CD1c-positive myeloid dendritic cell (primary cell): Measurements from ENCODE around the gene MCF2L2.
"Not testable (repeated sequence)": the region's sequence is repeated elsewhere in the genome, so short reads cannot be mapped to it uniquely, and the experiment has no call there.

Source experiments
- DNase-seq: peaks from one replicate; pipeline ENCODE4 v3.0.0-alpha.2; 2016; ENCODE audit errors: extremely low spot score

The MCF2L2 gene

DNA sequence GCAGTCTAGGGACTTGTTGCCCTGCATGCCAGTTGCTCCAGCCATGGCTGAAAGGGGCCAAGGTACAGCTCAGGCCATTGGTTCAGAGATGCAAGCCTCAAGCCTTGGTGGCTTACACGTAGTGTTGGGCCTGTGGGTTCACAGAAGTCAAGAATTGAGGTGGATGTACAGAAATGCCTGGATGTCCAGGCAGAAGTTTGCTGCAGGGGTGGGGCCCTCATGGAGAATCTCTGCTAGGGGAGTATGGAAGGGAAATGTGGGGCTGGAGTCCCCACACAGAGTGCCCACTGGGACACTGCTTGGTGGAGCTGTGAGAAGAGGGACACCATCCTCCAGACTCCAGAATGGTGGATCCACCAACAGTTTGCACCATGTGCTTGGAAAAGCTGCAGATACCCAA is 186.0 kb downstream of the MCF2L2 start:
- no peak for DNase-seq

- no peak for DNase-seq
Measured at GRCh38 chr3:183239046-183239445, 189.4 kb downstream of the MCF2L2 start.

DNA sequence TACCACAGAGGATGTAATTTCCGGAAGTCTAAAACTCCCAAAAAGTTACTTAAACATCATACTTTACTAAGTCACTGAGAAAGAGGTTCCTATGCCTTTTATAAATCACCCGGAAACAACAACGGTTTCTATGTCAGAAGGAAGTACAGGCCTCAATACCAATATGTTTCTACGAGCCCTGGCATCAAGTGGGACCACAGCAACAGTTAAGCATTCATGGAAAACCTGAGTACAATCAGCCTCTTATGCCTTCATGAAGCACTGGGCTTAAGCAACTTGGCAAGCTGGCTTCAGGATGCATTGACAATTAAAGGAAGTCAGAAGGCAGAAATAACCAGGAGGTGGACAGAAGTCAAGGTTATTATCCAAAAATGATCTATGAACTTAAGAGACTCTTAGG is 194.5 kb downstream of the MCF2L2 start:
- peak; percentile 22 for DNase-seq

DNA sequence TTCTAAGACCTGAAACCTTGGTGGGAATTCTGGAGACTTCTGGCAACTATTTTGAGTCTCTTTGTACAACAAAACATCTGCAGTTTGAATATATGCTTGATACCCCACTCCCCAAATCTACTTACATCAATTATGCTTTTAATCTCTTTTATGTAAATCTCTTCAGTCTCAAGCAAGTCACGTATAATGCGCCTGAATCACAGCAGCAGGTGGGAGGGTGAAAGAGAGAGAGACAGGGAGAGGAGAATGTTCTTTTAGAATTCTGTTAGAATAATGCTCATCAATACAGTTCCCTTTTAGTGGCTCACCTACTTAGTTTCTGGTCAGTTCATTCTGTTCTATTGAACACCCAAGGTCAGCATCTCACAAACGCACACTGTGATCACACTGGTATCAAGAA is 197.6 kb downstream of the MCF2L2 start:
- DNase-seq, result no peak

DNA sequence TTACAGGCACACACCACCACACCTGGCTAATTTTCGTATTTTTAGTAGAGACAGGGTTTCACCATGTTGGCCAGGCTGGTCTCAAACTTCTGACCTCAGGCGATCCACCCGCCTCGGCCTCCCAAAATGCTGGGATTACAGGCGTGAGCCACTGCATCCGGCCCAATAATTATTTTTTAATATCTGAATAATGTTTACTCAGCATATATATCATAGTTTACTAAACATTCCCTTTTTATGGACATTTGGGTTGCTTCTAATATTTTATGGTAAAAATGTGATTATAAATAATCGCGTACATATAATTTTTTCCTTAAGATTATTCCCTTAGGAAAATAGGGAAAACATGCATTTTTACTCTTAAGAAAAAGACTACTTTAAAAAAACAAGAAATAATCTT is 198.2 kb downstream of the MCF2L2 start:
- not testable (repeated sequence) for DNase-seq

- DNase-seq, result no peak
Measured at GRCh38 chr3:183229178-183229577, 199.2 kb downstream of the MCF2L2 start.

GRCh38 chr3:183227586-183227985 is 200.8 kb downstream of the MCF2L2 start:
- DNase-seq, result peak; percentile 38

DNA sequence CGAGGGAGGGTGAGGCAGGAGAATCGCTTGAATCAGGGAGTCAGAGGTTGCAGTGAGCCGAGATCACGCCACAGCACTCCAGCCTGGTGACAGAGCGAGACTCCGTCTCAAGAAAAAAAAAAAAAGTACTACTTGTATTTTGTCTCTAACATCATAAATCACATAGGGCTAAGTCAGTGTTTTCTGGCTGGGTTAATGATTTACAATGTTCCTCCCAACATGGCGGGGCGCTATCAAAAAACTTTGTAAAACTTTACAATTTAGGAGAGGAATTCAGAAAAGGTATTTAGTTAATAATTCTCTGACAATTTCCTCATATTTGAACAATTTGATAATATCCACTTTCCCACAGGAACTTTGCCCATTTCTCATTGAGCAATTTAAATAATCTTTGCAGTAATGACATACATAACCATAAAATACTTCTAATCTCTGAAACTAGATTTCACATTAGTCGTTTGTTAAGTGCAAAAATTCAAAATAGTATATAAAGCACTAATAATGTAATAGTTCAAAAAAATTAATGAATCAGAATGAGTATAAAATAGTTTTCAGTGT is 202.0 kb downstream of the MCF2L2 start:
- DNase-seq, result no peak

DNA sequence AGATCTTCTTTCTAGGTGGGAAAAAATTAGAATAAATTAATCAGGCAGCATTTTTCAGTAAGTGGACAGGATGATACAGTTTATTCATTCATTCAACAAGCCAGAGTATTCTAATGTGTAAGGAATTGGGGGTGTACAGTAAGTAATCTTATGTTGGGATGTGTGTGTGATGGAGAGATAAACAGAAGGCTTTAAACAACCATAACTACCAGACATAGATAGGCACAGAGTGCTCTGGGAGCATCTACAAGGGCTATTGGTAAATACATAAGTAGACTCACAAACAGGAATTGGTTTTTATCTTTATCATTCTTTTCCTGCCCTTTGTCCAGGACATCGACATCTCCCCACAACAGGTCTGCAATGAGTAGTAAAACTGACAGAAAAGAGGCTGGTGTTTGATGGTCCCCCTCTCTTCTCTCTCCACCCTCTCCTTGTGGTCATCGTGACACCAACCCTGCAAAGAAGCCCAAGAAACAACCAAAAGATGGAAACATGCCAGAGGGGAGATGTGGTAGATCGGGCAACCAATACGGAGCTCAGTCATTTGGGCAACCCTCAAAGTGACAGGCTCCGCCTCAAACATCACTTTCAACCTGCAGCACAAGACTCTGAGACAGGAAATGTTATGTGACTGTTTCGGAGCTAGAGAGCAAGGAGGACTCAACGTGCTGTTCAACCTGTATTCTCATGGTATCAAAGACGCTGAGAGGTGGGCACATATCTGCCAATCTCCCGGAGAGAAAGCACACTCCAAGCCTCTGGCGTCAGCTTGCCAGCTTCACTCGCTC is 204.0 kb downstream of the MCF2L2 start:
- no peak for DNase-seq

DNA sequence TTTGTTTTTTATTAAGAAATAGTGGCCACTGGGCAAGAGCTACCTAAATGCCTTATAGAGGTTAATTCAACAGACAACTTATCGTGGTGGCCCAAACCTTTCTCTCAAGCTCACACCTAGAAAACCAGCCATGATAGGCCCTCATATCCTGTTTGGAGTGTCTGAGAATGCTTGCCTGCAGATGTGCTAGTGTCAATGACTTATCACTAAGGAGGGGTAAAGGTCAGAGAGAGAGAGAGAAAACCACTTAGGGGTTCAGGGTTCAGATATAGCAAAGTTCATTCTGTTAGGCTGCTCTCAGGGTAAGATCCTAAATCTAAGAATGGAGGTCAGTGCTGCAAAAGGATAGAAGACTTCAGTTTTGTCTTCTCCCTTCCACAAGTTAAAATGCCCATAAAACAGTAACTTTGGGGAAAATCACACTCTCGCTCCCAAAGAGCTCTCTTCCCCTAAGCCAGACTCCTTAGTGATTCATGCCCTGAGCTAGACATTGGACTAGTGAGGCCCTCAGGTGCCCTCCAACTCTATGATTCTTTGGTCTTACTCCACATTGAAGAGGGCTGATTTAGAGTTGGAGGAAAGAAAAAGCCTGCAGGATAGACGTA is 205.7 kb downstream of the MCF2L2 start:
- DNase-seq, result no peak

GRCh38 chr3:183220828-183221227 is 207.6 kb downstream of the MCF2L2 start:
- no peak for DNase-seq

DNA sequence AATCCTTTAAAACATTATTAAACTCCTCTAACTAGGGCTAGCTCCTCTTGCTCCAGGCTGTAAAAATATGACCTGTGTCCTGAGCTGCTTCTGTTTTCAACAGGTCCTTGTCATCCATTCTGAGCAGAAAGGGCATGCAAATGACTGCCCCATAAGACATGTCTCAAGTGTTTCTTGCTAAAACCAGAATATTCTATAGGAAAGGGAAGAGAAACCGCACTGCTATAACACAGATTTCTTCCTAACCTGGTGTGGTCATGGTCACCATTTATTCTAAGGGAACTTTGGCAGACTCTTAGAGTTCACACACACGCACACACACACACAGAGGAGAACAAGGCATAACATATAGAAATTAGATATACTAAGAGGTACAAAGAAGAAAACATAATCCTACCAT is 209.6 kb downstream of the MCF2L2 start:
- DNase-seq, result peak; percentile 91

GRCh38 chr3:183217548-183218332 is 210.7 kb downstream of the MCF2L2 start:
- no peak for DNase-seq

- DNase-seq, result no peak
Measured at GRCh38 chr3:183215591-183216202, 212.7 kb downstream of the MCF2L2 start.

DNA sequence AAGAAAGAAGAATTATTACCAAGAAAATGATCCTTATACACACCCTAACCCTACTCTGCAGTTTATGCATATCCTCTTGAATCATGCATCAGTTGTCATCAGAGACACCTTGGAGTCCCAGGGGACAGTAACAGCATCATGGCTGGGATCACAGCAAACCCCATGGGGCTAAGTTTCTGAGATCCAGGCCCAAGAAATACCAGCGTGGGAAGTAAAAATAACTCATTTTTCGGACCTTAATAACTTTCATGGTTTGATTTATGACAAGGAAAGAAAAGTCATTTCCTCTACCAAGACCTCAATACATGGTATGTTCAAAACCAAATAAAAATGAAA is 214.2 kb downstream of the MCF2L2 start:
- DNase-seq, result no peak

GRCh38 chr3:183213415-183214276 is 214.8 kb downstream of the MCF2L2 start:
- peak; percentile 60 for DNase-seq

GRCh38 chr3:183212565-183212964 is 215.9 kb downstream of the MCF2L2 start:
- peak; percentile 84 for DNase-seq

GRCh38 chr3:183212096-183212495 is 216.3 kb downstream of the MCF2L2 start:
- DNase-seq, result peak; percentile 54

DNA sequence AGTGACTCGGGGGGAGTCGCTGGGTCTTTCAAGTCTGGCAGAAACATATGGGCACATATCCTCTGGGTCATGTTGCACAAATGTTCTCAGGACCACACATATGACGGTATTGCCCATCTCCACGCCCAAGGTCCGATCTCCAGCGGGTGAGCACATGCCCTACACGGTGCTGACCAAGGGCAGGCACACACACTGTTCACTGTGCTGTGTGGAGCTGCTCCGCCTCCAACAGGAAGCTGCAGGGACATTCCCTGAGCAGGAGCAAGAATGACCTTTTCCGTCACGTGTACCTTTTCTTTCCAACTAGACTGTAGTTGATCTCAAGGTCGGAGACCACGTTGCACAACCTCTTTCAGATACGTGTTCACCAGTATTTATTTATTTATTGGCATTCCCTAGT is 217.1 kb downstream of the MCF2L2 start:
- peak; percentile 65 for DNase-seq

DNA sequence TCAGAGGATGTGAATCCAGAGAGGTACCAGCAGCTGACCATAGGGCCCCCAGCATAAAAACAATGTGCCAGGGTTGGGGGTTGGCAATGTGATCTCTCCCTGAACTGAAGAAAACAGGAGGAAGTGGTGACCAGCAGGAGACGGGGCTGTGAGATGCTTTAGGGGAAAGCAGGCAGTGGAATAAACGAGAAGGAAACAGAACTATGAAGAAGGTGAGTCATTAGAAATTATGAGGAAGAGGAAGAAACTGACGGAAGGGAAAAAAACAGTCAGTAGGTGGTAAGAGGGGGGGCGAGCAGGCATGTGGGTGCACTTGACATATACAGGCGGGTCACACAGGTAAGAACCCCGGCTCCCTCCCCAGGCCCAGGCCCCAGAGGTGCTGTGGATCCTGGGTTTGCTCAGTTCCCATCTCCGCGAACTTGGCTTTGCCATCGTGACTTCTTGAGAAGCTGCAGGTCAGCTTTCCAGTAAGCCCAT is 217.5 kb downstream of the MCF2L2 start:
- peak; percentile 86 for DNase-seq

DNA sequence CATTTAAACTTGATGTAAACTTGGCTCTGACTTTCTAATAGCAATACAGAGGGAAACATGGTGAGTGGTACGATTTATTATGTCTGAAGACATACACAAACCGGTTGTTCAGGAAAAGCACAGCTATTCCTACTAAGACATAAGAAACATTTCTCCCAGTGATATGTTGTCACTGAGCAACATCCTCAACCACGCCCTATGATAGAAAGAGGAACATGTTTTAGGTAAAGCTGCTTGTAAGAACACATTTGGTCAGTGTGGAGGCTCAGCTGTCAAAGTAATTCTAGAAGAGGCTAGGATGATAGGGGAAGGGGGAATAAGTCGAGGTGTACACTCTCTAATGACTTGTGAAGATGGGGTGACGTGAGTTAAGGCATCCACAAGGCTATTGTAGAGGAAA is 218.1 kb downstream of the MCF2L2 start:
- peak; percentile 83 for DNase-seq
